ENCODE data around the gene C20orf144. TPM values are rescaled to one million over a fixed set of nuclear protein-coding genes. Genes with fewer than 3 reads are reported as not detected.
"Not testable (repeated sequence)": the region's sequence is repeated elsewhere in the genome, so short reads cannot be mapped to it uniquely, and the experiment has no call there.

The C20orf144 gene
- total RNA-seq, 1 experiment from 2014 or later: not detected

- in situ Hi-C loops (cut with HindIII; ENCODE audit: low pct_unique_long_range_greater_than_20kb, low sequenced_read_pairs) (no loop called here), intact Hi-C loops (cut with micrococcal nuclease; ENCODE audit: unreplicated experiment) (no loop called here)
- H3K4me1 ChIP-seq (ENCODE audit: control insufficient read depth, insufficient read depth, low read length): no peaks in the 10 kb centered on the region
- no peaks in the 10 kb centered on the region for H3K36me3 ChIP-seq (ENCODE audit: control insufficient read depth, insufficient read depth, low read length)
- H3K27me3 ChIP-seq (ENCODE audit: control insufficient read depth, insufficient read depth, low read length): no peaks in the 10 kb centered on the region
- DNase-seq (ENCODE audit: low read depth, low spot score): no peak
- no TSS peak for BruUV-seq (replicated peaks)
- TF ChIP-seq TCF7L2 (IDR thresholded peaks at IDR 0.05; ENCODE audit: low read depth, low read length) (no peak), CTCF (IDR thresholded peaks at IDR 0.05) (no peak), POLR2AphosphoS5 (IDR thresholded peaks at IDR 0.05; ENCODE audit: low read depth, low read length) (no peak), SIN3A (IDR thresholded peaks at IDR 0.05; ENCODE audit: borderline replicate concordance, insufficient read depth, low read depth, low read length) (no peak), REST (IDR thresholded peaks at IDR 0.05; ENCODE audit: insufficient read depth in 1 of 2, low read depth in 2 of 2, low read length in 1 of 2) (no peak)
- no peaks in the 10 kb centered on the region for H3K9me3 ChIP-seq (ENCODE audit: control insufficient read depth, insufficient read depth, low read depth, low read length)
- no peak overlapping the region for H3K4me3 ChIP-seq (ENCODE audit: low read depth in 2 of 2, low read length in 2 of 2)
- CTCF ChIA-PET: no interaction called here
- no peak overlapping the region for H3K27ac ChIP-seq (ENCODE audit: low read length)
- ATAC-seq: no peak
- POLR2A ChIA-PET: no interaction called here
Measured at GRCh38 chr20:33697129-33697528, 35.0 kb downstream of the C20orf144 start.

GRCh38 chr20:33698966-33699365, 36.8 kb downstream of the C20orf144 start:
- H3K9me3 ChIP-seq (ENCODE audit: control insufficient read depth, insufficient read depth, low read depth, low read length); POLR2A ChIA-PET; DNase-seq (ENCODE audit: low read depth, low spot score); intact Hi-C loops (cut with micrococcal nuclease; ENCODE audit: unreplicated experiment); H3K27ac ChIP-seq (ENCODE audit: low read length); CTCF ChIA-PET; BruUV-seq (replicated peaks); H3K4me1 ChIP-seq (ENCODE audit: control insufficient read depth, insufficient read depth, low read length); H3K27me3 ChIP-seq (ENCODE audit: control insufficient read depth, insufficient read depth, low read length); ATAC-seq; H3K4me3 ChIP-seq (ENCODE audit: low read depth in 2 of 2, low read length in 2 of 2); in situ Hi-C loops (cut with HindIII; ENCODE audit: low pct_unique_long_range_greater_than_20kb, low sequenced_read_pairs); H3K36me3 ChIP-seq (ENCODE audit: control insufficient read depth, insufficient read depth, low read length): not testable (repeated sequence)

- H3K27ac ChIP-seq (ENCODE audit: low read length); H3K4me1 ChIP-seq (ENCODE audit: control insufficient read depth, insufficient read depth, low read length); H3K4me3 ChIP-seq (ENCODE audit: low read depth in 2 of 2, low read length in 2 of 2); H3K36me3 ChIP-seq (ENCODE audit: control insufficient read depth, insufficient read depth, low read length); BruUV-seq (replicated peaks); H3K27me3 ChIP-seq (ENCODE audit: control insufficient read depth, insufficient read depth, low read length); DNase-seq (ENCODE audit: low read depth, low spot score); intact Hi-C loops (cut with micrococcal nuclease; ENCODE audit: unreplicated experiment); H3K9me3 ChIP-seq (ENCODE audit: control insufficient read depth, insufficient read depth, low read depth, low read length); ATAC-seq; in situ Hi-C loops (cut with HindIII; ENCODE audit: low pct_unique_long_range_greater_than_20kb, low sequenced_read_pairs); CTCF ChIA-PET; POLR2A ChIA-PET: not testable (repeated sequence)
Measured at GRCh38 chr20:33700696-33701441, 38.7 kb downstream of the C20orf144 start.
